HG02759 (cell line): Measurements from ENCODE around the gene LONP1.
A peak's percentile ranks its signal among the peaks of the same experiment; 100 is the strongest.
"Not testable (repeated sequence)": the region's sequence is repeated elsewhere in the genome, so short reads cannot be mapped to it uniquely, and the experiment has no call there.

Experiments
- ATAC-seq: cut with Tn5 transposase; IDR thresholded peaks from one replicate; pipeline ENCODE4 v1.9.1; 2021; ENCODE audit warnings: mild to moderate bottlenecking, moderate library complexity; ENCODE audit not compliant: unreplicated experiment

The LONP1 gene

GRCh38 chr19:5719961-5720790 is at the start of gene LONP1, which contains the start of gene CATSPERD:
TSS of gene LONP1 (minus strand) at chr19:5720146. CDS start at chr19:5720132, 14 bp downstream.
TSS of gene CATSPERD (plus strand) at chr19:5720637. CDS start at chr19:5720738, 101 bp downstream.
- ATAC-seq: peak; percentile 90

- no peak for ATAC-seq
These were observed 48.0 kb upstream of the LONP1 start for GRCh38 chr19:5767949-5768348.

- ATAC-seq: no peak
These were observed 45.3 kb upstream of the LONP1 start for GRCh38 chr19:5765220-5765619.

GRCh38 chr19:5762608-5763217 is 42.8 kb upstream of the LONP1 start:
- no peak for ATAC-seq

GRCh38 chr19:5753743-5754142 is 33.8 kb upstream of the LONP1 start:
- no peak for ATAC-seq

GRCh38 chr19:5751709-5752108 is 31.8 kb upstream of the LONP1 start:
- ATAC-seq: no peak

- ATAC-seq: no peak
These were observed 29.6 kb upstream of the LONP1 start for GRCh38 chr19:5749505-5749904.

- not testable (repeated sequence) for ATAC-seq
These were observed 29.0 kb upstream of the LONP1 start for GRCh38 chr19:5748920-5749319.

GRCh38 chr19:5744999-5745398 is 25.1 kb upstream of the LONP1 start:
- ATAC-seq: not testable (repeated sequence)

GRCh38 chr19:5743630-5744029 is 23.7 kb upstream of the LONP1 start:
- ATAC-seq: no peak

GRCh38 chr19:5742051-5742450 is 22.1 kb upstream of the LONP1 start:
- no peak for ATAC-seq

GRCh38 chr19:5738423-5738822 is 18.5 kb upstream of the LONP1 start:
- no peak for ATAC-seq

GRCh38 chr19:5733172-5733571 is 13.2 kb upstream of the LONP1 start:
- ATAC-seq: not testable (repeated sequence)

GRCh38 chr19:5727453-5728050 is 7.6 kb upstream of the LONP1 start:
- ATAC-seq: no peak

GRCh38 chr19:5719274-5719960 is 529 bp downstream of the LONP1 start:
- ATAC-seq: no peak

GRCh38 chr19:5718579-5719273 is 1.2 kb downstream of the LONP1 start:
- ATAC-seq: no peak

GRCh38 chr19:5718037-5718578 is 1.8 kb downstream of the LONP1 start:
- ATAC-seq: no peak

- ATAC-seq: no peak
These were observed 2.6 kb downstream of the LONP1 start for GRCh38 chr19:5717215-5717935.

GRCh38 chr19:5714816-5715215 is 5.1 kb downstream of the LONP1 start:
- no peak for ATAC-seq

- ATAC-seq: no peak
These were observed 6.7 kb downstream of the LONP1 start for GRCh38 chr19:5713228-5713627.
